Stimulated activated naive CD4-positive, alpha-beta T cell treated with Interleukin-2 at 50 U/mL for 16 hours (primary cell): Measurements from ENCODE around the gene CELSR2.
"Not testable (repeated sequence)": the region's sequence is repeated elsewhere in the genome, so short reads cannot be mapped to it uniquely, and the experiment has no call there.

Experiments
- DNase-seq: peaks from one replicate; lab custom pipeline; 2025; lab: John Stamatoyannopoulos, UW

The CELSR2 gene, protein sequence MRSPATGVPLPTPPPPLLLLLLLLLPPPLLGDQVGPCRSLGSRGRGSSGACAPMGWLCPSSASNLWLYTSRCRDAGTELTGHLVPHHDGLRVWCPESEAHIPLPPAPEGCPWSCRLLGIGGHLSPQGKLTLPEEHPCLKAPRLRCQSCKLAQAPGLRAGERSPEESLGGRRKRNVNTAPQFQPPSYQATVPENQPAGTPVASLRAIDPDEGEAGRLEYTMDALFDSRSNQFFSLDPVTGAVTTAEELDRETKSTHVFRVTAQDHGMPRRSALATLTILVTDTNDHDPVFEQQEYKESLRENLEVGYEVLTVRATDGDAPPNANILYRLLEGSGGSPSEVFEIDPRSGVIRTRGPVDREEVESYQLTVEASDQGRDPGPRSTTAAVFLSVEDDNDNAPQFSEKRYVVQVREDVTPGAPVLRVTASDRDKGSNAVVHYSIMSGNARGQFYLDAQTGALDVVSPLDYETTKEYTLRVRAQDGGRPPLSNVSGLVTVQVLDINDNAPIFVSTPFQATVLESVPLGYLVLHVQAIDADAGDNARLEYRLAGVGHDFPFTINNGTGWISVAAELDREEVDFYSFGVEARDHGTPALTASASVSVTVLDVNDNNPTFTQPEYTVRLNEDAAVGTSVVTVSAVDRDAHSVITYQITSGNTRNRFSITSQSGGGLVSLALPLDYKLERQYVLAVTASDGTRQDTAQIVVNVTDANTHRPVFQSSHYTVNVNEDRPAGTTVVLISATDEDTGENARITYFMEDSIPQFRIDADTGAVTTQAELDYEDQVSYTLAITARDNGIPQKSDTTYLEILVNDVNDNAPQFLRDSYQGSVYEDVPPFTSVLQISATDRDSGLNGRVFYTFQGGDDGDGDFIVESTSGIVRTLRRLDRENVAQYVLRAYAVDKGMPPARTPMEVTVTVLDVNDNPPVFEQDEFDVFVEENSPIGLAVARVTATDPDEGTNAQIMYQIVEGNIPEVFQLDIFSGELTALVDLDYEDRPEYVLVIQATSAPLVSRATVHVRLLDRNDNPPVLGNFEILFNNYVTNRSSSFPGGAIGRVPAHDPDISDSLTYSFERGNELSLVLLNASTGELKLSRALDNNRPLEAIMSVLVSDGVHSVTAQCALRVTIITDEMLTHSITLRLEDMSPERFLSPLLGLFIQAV (N-terminal part only)

DNA sequence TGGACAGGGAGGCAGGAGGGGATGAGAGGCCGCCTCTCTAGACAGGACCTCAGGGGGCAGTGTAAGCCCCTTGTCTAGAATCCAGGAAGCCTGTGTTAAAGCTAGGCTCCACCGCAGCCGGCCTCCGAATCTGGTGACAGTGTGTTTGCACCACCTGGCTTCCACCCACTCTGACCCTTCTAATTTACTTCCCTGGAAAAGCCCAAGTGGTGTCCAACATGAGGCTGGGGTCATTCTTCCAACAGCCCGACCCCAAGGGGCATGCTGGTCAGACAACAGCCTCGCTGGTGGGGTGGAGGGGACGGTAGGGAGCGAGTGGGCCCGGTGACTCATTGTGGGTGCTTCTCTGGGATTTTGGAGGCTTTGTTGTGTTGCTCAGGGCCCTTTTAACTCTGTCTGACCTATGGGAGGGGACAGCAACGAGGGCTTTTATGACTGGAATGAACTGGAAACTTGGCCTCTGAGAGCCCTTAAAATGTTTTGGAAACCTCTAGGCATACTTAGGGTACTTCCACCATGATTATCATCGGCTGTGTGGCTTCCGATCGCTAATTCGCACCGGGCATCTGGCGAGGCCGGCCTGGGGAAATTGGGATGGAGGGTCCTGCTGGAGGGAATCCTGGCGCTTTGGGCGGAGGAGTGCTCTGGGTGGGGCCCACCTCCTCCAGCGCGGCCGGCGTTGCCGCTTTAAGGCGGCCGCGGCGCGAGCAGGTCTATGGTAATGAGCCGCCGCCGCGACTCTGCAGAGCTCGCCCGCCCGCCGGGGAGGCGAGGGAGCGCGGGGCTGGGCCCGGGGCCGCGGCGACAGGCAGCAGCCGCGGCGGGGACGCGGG lies at the start of gene CELSR2:
TSS of gene CELSR2 (plus strand) at position 743 of the 833 bp plus-strand sequence. CDS start 541 bp downstream, outside the sequence.
- DNase-seq, result peak; percentile 40

- DNase-seq, result no peak
Measured at GRCh38 chr1:109199710-109200109, 49.6 kb upstream of the CELSR2 start.

DNA sequence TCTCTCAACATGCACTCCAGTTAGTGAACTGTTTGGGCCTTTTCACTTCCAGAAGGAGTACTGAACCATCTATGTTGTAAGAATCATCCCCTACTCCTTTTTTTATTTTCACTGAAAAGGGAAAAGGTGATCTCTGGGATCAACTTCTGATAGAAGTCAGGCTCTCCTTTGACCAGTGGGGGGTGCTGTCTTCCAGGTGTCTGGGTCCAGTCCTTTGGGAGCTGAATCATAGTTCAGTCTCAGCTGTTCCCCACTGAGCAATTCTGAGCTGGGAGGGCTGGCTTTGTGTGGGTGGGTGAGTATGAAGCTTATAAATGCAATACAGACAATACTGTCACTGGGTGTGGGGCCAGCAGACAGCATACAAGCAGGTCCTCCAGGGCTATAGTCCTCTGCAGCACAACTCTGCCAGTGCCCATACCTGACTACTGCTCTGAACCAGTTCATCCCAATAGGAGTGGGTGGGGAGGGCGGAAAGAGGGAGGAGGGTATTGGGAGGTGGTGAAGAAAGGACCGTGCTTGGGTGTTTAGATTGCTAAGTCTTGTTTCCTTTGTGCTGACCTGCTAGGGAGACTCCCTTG lies 48.1 kb upstream of the CELSR2 start:
- peak; percentile 64 for DNase-seq

DNA sequence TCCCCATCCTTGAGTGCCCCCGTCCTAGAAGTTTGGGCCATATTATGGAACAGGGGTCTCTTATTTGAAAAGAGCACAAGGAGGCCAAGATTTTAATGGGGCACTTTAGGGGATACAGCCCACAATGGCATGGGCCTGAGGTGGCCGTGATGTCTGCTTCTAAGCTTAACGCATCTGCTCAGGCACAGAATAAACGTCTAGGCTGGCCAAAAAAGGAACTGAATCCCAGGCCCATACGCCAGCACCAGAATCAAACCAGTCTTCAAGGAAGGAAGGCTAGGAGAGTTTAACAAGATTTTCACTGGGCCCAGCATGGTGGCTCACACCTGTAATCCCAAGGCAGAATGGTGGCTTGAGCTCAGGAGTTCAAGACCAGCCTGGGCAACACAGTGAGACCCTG lies 44.9 kb upstream of the CELSR2 start:
- no peak for DNase-seq

DNA sequence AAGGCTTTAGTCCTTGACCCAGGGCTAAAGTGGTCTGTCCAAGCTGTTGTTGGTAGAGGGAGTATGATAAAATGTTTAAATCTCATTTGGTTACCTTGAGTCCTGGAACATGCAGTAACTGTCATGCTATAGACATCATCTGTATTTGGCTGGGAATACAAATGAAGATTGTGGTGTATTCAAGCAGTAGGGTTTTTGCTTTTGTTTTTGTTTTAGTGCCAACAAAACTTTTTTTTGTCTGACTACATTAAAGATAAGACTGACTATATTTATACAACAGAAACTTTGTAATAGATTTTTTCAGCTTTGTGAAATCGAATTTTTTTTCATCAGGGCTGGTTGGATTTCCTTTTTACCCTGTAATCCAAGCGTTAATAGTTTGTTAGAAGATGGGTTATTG lies 43.0 kb upstream of the CELSR2 start:
- DNase-seq, result no peak

DNA sequence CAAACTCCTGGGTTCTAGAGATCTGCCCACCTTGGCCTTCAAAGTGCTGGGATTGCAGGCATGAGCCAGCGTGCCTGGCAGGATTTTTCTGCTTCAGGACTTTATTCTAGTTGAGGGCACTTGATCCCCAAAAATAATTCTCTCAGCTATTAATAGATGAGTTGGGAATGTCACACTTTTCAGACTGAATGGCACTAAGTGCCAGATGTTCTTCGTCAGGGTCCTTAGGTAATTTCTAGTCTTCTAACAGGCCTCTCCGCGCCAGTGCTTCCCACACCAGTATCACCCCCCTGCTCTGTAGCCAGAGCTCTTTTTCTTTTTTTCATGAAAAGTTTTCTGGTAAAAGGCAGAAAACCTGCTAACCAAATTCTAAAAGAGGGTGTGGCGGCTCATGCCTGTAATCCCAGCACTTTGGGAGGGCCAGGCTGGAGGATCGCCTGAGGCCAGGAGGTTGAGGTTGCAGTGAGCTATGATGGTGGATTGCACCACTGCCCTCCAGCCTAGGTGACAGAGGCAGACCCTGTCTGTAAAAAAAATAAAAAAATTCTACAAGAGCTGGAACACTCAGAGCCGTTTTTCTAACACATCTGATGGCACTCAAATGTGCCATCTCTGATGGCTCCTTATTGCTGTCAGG lies 41.8 kb upstream of the CELSR2 start:
- no peak for DNase-seq

DNA sequence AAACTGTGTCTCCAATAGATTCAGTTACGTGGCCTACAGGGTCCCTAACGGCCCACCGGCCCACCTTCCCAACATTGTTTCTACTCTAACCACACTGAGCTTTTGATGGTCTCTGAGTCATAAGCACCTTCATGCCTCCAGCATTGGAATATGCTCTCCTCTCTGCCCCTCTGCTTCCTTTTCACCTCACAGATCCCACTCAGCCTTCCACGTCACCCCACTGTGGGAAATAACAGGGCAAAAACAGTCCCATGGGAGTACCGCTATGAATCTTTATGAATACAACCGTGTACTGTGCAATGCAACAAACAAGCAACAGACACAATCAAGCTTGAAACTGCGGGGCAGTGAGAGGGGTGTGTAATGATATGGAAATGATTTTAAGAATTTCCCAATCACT lies 40.9 kb upstream of the CELSR2 start:
- no peak for DNase-seq

DNA sequence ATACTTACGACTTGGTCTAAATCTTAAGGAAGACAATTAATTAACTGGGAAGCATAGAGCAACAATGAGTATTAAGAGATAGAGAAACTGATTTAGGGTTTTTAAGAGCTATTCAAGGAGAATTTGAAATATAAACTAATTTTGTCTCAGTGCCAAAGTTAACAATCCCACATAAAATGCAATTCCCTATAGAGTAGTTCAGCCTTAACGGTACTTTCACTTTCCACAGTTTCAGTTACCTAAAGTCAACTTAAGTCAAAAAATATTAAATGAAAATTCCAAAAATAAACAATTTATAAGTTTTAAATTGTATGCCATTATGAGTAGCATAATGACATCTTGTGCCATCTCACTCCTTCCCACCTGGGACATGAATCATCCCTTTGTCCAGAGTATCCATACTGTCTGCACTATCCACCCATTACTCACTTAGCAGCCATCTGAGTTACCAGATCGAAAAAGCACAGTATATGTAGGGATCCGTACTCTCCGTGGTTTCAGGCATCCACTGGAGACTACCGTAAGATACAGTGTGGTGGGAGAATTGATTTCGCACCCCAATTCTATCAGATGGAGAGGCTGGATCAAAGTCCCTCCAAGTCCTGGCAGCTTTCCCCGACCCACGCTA lies 40.4 kb upstream of the CELSR2 start:
- no peak for DNase-seq

DNA sequence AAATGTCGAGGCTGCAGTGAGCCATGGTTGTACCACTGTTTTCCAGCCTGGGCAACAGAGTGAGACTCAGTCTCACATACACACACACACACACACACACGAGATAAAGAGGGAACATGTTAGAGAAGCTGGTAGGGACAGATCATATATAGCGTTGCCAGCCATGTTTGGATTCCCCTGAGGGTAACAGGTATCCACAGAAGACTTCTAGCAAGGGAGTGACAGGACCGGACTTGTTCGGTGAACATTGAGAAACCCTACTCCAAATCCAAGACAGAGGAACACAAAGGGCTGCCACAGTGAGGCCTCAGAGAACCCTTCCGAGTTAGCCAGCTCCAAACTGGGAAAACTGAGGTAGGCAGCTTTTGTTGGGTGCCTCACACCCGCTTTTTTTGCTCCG lies 39.3 kb upstream of the CELSR2 start:
- no peak for DNase-seq

DNA sequence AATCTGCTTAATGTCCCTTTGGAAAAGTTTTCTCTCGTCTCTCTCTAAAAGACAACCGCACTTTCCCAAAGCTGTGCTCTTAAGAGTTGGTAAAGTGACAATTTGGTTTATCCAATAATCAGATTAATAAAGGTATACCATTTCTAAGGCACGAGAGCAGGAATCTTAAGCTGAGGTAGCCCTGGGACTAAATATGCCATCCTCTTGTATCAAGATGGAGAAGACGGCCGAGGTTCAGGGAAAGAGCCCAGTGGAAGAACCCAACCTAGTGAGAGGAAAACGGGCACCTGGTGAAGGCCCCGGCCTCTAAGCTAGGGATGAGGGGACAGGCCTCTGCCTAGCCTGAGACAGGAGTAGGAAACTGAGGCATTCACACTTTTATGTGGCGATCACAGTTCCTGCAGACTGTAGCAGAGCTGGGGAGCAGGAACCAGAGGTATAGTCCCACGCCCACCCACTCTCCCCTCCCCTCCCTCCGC lies 36.0 kb upstream of the CELSR2 start:
- no peak for DNase-seq

DNA sequence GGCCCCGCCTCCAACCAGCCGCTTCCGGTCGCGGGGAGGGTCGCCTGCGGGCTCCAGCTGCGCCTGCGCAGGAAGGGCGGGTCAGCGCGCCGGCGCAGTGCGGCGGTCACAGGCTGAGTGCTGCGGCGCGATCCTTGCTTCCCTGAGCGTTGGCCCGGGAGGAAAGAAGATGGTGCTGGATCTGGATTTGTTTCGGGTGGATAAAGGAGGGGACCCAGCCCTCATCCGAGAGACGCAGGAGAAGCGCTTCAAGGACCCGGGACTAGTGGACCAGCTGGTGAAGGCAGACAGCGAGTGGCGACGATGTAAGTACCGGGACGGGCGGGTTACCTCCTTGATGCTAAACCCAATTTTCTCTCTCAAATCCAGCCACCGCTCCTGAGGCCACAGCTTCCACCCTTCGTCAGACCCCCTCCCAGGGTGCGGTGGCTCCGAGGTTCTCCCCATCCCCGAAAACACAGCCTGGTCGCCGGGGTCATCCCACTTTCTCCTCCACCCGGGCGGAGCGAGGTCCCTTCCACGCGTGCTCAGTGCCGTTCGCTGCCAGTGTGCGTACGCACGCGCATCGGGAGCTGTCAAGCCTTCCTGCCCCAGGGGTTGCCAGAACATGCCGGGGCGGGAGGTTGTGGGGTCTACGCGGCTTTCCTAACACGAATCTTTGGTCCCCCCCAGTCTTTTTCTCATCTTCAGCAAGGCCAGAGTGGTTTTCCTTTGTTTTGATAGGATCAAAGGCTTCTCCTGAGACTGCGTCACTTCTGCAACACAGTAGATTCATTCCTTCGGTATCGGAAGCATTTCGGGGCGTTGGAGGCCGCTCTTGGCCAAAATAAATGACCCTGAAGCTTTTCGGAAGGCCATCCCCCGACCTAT lies 35.3 kb upstream of the CELSR2 start, which contains the start of gene SARS1:
TSS of gene SARS1 (plus strand) at position 95 of the 870 bp plus-strand sequence. CDS start at position 170, 75 bp downstream.
- DNase-seq, result peak; percentile 80

- peak; percentile 34 for DNase-seq
Measured at GRCh38 chr1:109214695-109215623, 34.4 kb upstream of the CELSR2 start.

GRCh38 chr1:109216662-109217061 lies 32.7 kb upstream of the CELSR2 start:
- no peak for DNase-seq

DNA sequence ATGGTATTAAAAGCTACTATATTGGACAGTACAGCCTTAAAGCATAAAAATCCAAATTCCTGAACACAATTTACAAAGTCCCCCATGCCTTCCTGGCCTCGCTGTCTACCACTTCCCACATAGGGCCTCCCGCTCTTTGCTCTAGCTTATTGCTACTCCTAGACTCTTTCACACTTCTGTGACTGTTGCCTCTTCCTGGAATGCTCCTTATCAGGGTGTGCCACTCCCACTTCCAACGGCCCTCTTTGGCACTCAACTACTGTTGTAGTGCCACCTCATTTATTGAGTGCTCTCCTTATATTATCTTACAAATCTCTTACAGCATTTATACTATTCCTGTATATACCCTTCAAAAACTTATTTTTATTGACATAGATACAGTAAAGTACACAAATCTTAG lies 30.8 kb upstream of the CELSR2 start:
- no peak for DNase-seq

GRCh38 chr1:109221201-109221600 lies 28.1 kb upstream of the CELSR2 start:
- not testable (repeated sequence) for DNase-seq

DNA sequence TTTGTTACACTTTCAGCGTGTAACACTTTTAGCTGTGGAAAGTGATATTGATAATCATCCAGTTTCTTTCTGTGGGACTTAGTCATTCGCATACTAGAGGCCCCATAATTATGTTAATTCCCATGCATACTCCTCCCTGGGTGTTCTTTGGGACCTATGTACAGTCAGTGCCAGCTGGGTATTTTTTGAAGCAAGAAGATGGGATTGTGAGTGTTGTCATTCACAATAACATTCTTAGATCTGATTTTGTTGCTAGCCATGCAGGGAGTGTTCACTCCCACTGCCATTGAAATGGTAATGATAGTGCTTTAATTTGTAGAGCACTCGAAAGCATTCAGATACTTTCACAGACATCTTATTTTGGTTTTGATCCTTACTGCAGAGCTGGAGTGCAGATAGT lies 24.0 kb upstream of the CELSR2 start:
- DNase-seq, result no peak

DNA sequence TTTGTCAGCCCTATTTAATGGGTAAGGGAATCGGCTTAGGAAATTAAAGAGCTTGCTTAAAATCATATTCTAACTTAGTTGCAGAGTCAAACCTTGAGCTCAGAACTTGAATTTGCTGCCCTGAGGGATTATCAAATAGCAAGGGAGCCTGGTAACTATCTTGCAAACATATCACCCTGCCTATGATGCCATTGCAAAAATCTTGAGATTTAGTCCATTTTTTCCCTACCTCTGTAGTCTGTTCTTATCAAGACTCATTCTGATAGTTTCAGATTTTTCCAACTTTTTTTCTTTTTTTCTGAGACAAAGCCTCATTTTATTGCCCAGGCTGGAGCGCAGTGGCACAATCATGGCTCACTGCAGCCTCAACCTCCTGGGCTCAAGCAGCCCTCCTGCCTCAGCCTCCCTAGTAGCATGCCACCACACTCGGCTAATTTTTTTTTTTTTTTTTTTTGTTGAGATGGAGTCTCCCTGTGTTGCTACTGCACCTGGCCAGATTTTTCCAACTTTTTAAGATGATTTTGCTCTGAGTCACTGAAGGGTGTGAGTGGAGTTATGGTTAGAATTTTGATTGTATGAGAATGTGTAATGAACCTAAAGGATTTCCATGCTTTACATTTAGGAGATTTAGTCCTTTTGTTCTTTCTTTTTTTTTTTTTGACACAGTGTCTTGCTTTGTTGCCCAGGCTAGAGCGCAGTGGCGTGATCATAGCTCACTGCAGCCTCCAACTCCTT lies 23.5 kb upstream of the CELSR2 start:
- DNase-seq, result no peak
